Activated naive CD8-positive, alpha-beta T cell treated with anti-CD3 and anti-CD28 coated beads for 36 hours (primary cell): Measurements from ENCODE around the gene PDE4B. TPM values are rescaled to one million over a fixed set of nuclear protein-coding genes. Genes with fewer than 3 reads are reported as not detected.
A peak's percentile ranks its signal among the peaks of the same experiment; 100 is the strongest.

Source experiments
- DNase-seq: peaks from one replicate; pipeline ENCODE4 v3.0.0; 2021
- H3K27ac Mint-ChIP-seq: one replicate; pipeline ENCODE4 v1.8.0; 2022; ENCODE audit warnings: mild to moderate bottlenecking, moderate library complexity, mixed read lengths
- H3K27me3 Mint-ChIP-seq: one replicate; pipeline ENCODE4 v1.8.0; 2022; ENCODE audit warnings: mild to moderate bottlenecking, mixed read lengths
- H3K36me3 Mint-ChIP-seq: one replicate; pipeline ENCODE4 v1.8.0; 2021; ENCODE audit warnings: mild to moderate bottlenecking, mixed read lengths
- H3K4me1 Mint-ChIP-seq: one replicate; pipeline ENCODE4 v1.8.0; 2021; ENCODE audit warnings: mixed read lengths
- H3K4me3 Mint-ChIP-seq: one replicate; pipeline ENCODE4 v1.8.0; 2022; ENCODE audit warnings: mild to moderate bottlenecking, moderate library complexity, mixed read lengths
- H3K9me3 Mint-ChIP-seq: one replicate; pipeline ENCODE4 v1.8.0; 2022; ENCODE audit warnings: mixed read lengths
- total RNA-seq, 2 experiments: library from RNA; stranded (reverse); gene quantifications; one replicate each; pipeline ENCODE4 v1.2.3, GENCODE V29; 2021

Gene PDE4B
- total RNA-seq, 2 experiments from 2014 or later = 22.3 to 24.6 TPM

- H3K27me3 Mint-ChIP-seq = no peaks in the 10 kb centered on the region
- peaks cover 3% of the 10 kb centered on the region for H3K9me3 Mint-ChIP-seq
- H3K4me1 Mint-ChIP-seq = peaks cover 66% of the 10 kb centered on the region
- peaks cover 85% of the 10 kb centered on the region for H3K36me3 Mint-ChIP-seq
- peak overlapping the region; percentile 49 for H3K27ac Mint-ChIP-seq
- H3K4me3 Mint-ChIP-seq = no peak overlapping the region
- no peak for DNase-seq
Observed at GRCh38 chr1:66365635-66366034, 572.9 kb downstream of the PDE4B start.

DNA sequence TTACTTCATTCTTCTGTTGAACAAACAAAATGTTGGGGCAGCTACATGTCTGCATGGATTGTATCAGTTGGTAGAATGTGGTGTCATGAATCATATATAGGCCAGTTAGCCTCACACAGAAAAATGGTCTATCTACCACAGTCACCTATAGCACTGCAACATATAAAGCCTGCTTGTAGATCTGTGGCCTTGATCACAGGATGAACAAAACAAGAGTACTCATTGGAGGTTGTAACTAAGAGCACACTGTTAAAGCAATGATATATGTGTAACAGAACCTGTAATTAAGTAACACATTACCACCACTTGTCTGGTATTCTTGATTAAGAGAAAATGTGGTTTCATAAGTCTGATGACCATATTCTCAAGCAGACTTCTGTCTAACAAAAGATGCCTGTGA, 573.9 kb downstream of the PDE4B start:
- Mint-ChIP-seq H3K36me3 (peaks cover 87% of the 10 kb centered on the region), H3K4me1 (peaks cover 73% of the 10 kb centered on the region), H3K9me3 (peaks cover 3% of the 10 kb centered on the region), H3K27ac (peak overlapping the region; percentile 84), H3K27me3 (no peaks in the 10 kb centered on the region), H3K4me3 (no peak overlapping the region)
- no peak for DNase-seq

GRCh38 chr1:66367369-66367768, 574.7 kb downstream of the PDE4B start:
- no peak overlapping the region for H3K4me3 Mint-ChIP-seq

DNA sequence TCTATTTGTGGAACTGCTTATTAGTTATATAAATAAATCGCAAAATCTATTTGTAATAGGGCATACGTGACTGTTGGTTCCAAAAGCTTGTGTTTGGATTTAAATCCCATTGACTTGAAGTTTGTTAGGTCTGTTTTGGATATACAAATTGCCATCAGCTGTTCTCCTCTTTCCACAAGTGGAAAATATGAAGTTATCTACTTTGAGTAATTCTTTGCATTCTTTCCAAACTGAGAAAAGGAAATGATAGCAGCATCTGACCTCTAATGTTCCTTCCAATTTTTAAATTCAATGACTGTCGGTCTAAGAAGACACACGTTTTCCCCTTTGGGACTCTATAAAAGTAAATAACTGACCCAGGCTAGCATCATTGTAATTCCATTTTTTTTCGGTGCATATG, 575.6 kb downstream of the PDE4B start:
- Mint-ChIP-seq H3K9me3 (peaks cover 3% of the 10 kb centered on the region), H3K4me1 (peaks cover 82% of the 10 kb centered on the region), H3K27ac (peak overlapping the region; percentile 87), H3K4me3 (no peak overlapping the region), H3K36me3 (peaks cover 87% of the 10 kb centered on the region), H3K27me3 (no peaks in the 10 kb centered on the region)
- no peak for DNase-seq

More at GRCh38 chr1:66367369-66367768, 574.7 kb downstream of the PDE4B start:
- peaks cover 3% of the 10 kb centered on the region for H3K9me3 Mint-ChIP-seq
- peak overlapping the region; percentile 84 for H3K27ac Mint-ChIP-seq
- H3K27me3 Mint-ChIP-seq = no peaks in the 10 kb centered on the region
- no peak for DNase-seq
- peaks cover 77% of the 10 kb centered on the region for H3K4me1 Mint-ChIP-seq
- H3K36me3 Mint-ChIP-seq = peaks cover 87% of the 10 kb centered on the region

DNA sequence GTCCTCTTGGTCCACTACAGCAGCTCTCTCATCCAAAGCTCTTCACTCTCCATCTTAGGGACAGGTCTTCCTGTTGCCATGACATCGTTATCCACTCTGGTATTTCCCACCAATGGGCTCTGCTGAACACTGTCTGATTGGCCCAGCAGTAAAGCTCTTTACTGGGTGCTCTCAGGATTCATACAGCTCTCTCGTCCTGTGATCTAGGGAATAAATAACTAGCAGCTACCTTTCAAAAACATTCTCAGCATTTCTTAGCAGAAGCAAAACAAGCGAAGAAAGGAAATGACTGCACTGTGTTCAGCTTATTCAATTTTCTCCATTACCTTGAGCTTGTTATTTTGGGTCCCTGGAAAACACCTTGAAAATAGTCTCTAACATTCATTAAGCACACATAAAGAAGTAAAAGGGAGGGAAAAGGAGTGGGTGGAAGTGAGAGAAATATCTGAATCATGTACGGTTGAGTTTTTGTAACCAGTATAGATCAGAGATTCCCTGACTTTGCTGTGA, 577.8 kb downstream of the PDE4B start:
- peaks cover 85% of the 10 kb centered on the region for H3K4me1 Mint-ChIP-seq
- no peaks in the 10 kb centered on the region for H3K27me3 Mint-ChIP-seq
- peaks cover 77% of the 10 kb centered on the region for H3K36me3 Mint-ChIP-seq
- peak; percentile 26 for DNase-seq
- peak overlapping the region; percentile 90 for H3K27ac Mint-ChIP-seq
- peak overlapping the region; percentile 44 for H3K4me3 Mint-ChIP-seq
- peaks cover 3% of the 10 kb centered on the region for H3K9me3 Mint-ChIP-seq

DNA sequence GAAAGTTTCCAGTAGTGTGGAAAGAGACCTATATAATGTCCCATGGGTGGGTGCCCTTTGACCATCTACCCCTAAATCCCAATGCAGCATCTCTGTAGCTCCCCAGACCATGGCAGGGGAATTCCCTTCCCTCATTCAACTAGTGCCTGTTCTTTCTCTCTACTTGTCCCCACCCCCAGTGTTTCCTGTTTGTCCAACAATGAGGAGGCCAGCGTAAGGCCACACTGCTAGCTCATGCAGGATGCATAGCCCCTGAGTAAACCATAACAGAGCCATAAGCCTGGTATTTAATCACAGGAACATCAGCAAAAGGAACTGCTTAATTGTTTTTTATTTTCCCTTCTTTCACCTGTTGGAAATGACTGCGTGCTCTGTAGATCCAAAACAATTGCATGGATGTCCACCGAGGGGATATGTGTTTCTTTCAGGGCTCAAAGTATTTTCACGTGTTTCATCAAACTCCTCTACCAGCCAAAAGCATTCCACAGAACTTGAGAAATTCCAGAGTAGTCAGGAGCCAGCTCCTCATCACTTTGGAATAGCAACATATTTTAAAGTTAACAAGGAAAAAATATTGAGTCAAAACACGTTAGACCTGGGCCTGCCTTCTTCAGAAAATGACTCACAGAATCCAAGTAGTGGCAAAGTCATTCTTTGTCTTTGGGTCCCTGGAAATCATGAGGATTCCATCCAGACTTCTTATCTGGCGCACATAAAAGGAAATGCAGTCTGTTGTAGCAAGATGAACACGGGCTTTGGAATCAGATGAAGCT, 578.7 kb downstream of the PDE4B start:
- Mint-ChIP-seq H3K9me3 (peaks cover 3% of the 10 kb centered on the region), H3K27ac (peak overlapping the region; percentile 84), H3K4me1 (peaks cover 88% of the 10 kb centered on the region), H3K36me3 (peaks cover 68% of the 10 kb centered on the region), H3K4me3 (peak overlapping the region; percentile 8), H3K27me3 (no peaks in the 10 kb centered on the region)
- DNase-seq = peak; percentile 40

DNA sequence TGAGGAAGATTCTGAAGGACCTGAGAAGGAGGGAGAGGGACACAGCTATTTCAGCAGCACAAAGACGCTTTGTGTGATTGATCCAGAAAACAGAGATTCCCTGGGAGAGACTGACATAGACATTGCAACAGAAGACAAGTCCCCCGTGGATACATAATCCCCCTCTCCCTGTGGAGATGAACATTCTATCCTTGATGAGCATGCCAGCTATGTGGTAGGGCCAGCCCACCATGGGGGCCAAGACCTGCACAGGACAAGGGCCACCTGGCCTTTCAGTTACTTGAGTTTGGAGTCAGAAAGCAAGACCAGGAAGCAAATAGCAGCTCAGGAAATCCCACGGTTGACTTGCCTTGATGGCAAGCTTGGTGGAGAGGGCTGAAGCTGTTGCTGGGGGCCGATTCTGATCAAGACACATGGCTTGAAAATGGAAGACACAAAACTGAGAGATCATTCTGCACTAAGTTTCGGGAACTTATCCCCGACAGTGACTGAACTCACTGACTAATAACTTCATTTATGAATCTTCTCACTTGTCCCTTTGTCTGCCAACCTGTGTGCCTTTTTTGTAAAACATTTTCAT, 579.9 kb downstream of the PDE4B start:
- Mint-ChIP-seq H3K27me3 (no peaks in the 10 kb centered on the region), H3K4me1 (peaks cover 81% of the 10 kb centered on the region), H3K9me3 (peaks cover 3% of the 10 kb centered on the region), H3K36me3 (peaks cover 56% of the 10 kb centered on the region), H3K27ac (peak overlapping the region; percentile 84), H3K4me3 (no peak overlapping the region)
- no peak for DNase-seq

DNA sequence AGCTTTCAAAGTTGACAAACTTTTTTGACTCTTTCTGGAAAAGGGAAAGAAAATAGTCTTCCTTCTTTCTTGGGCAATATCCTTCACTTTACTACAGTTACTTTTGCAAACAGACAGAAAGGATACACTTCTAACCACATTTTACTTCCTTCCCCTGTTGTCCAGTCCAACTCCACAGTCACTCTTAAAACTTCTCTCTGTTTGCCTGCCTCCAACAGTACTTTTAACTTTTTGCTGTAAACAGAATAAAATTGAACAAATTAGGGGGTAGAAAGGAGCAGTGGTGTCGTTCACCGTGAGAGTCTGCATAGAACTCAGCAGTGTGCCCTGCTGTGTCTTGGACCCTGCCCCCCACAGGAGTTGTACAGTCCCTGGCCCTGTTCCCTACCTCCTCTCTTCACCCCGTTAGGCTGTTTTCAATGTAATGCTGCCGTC, 580.5 kb downstream of the PDE4B start:
- H3K9me3 Mint-ChIP-seq = peaks cover 3% of the 10 kb centered on the region
- no peak for DNase-seq
- peak overlapping the region; percentile 16 for H3K4me3 Mint-ChIP-seq
- peaks cover 52% of the 10 kb centered on the region for H3K36me3 Mint-ChIP-seq
- H3K27ac Mint-ChIP-seq = peak overlapping the region; percentile 84
- no peaks in the 10 kb centered on the region for H3K27me3 Mint-ChIP-seq
- H3K4me1 Mint-ChIP-seq = peaks cover 79% of the 10 kb centered on the region

GRCh38 chr1:66374148-66374547, 581.5 kb downstream of the PDE4B start:
- peaks cover 42% of the 10 kb centered on the region for H3K36me3 Mint-ChIP-seq
- peak overlapping the region; percentile 99 for H3K27ac Mint-ChIP-seq
- H3K9me3 Mint-ChIP-seq = no peaks in the 10 kb centered on the region
- H3K4me3 Mint-ChIP-seq = no peak overlapping the region
- H3K27me3 Mint-ChIP-seq = no peaks in the 10 kb centered on the region
- H3K4me1 Mint-ChIP-seq = peaks cover 72% of the 10 kb centered on the region
- no peak for DNase-seq

DNA sequence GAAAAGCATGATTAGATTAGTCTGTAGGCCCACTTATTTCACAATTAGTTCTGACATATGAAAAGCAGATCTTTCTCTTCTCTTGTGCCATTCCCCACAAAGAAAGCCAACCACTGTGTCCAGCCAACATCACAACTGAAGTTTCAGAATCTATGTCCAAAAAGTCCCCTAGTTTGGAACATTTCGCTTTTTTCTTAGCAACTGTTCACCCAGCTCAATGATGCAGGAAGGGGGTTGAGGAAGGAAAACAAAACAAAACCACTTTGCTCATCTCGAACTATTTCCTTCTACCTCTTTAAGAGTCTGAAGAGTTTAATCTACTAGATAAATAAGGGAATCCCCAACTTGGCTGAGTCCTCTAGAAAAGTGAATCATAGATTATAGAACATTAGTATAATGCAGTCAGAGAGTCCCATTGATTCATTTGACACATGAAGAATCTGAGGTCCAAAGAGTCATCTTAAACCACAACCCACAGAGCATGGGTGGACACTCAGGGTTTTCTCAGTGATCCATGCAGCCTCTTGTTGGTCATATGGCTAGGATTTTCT, 581.9 kb downstream of the PDE4B start:
- Mint-ChIP-seq H3K27ac (peak overlapping the region; percentile 99), H3K4me3 (peak overlapping the region; percentile 56), H3K4me1 (peaks cover 69% of the 10 kb centered on the region), H3K36me3 (peaks cover 38% of the 10 kb centered on the region), H3K9me3 (no peaks in the 10 kb centered on the region), H3K27me3 (no peaks in the 10 kb centered on the region)
- DNase-seq = peak; percentile 47

DNA sequence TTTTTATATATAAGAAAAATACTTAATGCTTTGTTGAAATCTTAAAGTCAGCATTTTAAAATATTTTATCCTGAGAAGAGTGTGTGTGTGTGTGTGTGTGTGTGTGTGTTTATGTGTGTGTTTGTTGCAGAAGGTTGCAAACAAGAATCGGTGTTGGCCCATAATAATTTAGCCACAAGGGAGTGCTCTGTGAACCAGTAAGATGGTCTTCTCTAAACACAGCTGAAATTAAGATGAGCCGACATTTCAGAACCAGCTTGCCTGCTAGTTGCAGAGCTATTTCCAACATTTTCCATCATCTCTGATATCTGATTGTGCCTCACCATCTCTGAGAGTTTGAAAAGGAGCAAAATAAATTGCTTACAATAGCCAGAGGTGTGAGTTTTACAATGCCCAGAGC, 582.4 kb downstream of the PDE4B start:
- H3K4me1 Mint-ChIP-seq = peaks cover 65% of the 10 kb centered on the region
- H3K9me3 Mint-ChIP-seq = no peaks in the 10 kb centered on the region
- peak overlapping the region; percentile 99 for H3K27ac Mint-ChIP-seq
- H3K27me3 Mint-ChIP-seq = no peaks in the 10 kb centered on the region
- H3K4me3 Mint-ChIP-seq = no peak overlapping the region
- H3K36me3 Mint-ChIP-seq = peaks cover 35% of the 10 kb centered on the region
- DNase-seq = no peak

GRCh38 chr1:66380452-66381212, 587.9 kb downstream of the PDE4B start:
- Mint-ChIP-seq H3K4me1 (peaks cover 28% of the 10 kb centered on the region), H3K27me3 (no peaks in the 10 kb centered on the region)
- DNase-seq = peak; percentile 27

DNA sequence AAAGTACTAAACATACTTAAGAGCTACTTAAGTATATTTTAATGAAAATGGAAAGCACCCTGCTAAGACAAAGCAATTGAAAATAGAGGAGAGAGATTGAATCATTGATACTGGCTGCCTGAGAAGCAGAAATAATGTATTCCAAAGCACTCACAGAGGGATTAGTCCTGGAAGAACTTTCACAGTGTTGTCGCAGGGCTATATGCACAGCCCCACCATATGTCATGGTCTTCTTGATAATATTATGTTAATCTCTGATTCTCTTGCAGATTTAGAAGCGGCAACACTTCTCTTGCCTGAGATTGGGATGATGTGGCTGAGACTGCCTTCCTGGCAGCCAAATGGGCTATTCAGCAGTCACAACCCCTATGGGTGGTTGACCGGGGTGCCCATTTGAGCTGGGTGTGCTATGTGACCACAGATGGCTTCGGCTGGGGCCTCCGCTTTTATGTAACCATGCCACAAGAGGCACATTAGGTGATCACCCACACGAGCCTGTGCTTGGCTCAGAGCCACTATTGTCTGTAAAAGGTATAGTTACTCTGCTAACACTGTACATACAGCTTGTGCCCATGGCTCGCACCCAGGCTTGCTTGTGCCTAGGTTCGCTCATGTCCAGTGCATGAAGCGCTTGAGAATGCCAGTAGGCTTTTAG, 589.1 kb downstream of the PDE4B start:
- Mint-ChIP-seq H3K4me3 (no peak overlapping the region), H3K36me3 (peaks cover 9% of the 10 kb centered on the region), H3K4me1 (peaks cover 18% of the 10 kb centered on the region), H3K27ac (no peak overlapping the region), H3K27me3 (no peaks in the 10 kb centered on the region), H3K9me3 (peaks cover 14% of the 10 kb centered on the region)
- DNase-seq = no peak

More at GRCh38 chr1:66380452-66381212, 587.9 kb downstream of the PDE4B start:
- peaks cover 7% of the 10 kb centered on the region for H3K36me3 Mint-ChIP-seq
- peak overlapping the region; percentile 9 for H3K27ac Mint-ChIP-seq
- H3K4me3 Mint-ChIP-seq = no peak overlapping the region
- peaks cover 6% of the 10 kb centered on the region for H3K9me3 Mint-ChIP-seq

DNA sequence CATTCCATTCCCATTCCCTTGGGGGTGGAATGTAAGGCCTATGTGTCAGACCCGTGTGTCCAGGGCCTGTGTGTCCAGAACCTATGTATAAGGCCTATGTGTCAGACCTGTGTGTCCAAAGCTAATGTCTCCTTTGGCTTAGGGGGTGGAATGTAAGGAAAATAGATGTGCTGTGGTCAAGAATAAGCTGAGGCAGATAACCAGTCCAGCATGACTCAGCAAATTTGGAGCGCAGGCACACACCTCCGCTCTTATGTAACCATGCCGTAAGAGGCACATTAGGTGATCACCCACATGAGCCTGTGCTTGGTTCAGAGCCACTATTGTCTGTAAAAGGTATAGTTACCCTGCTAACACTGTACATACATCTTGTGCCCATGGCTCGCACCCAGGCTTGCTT, 590.5 kb downstream of the PDE4B start:
- Mint-ChIP-seq H3K27me3 (no peaks in the 10 kb centered on the region), H3K4me3 (no peak overlapping the region), H3K4me1 (peaks cover 14% of the 10 kb centered on the region), H3K36me3 (peaks cover 13% of the 10 kb centered on the region), H3K27ac (no peak overlapping the region), H3K9me3 (peaks cover 19% of the 10 kb centered on the region)
- no peak for DNase-seq
